ENCODE data around the gene HAVCR1.

DNA sequence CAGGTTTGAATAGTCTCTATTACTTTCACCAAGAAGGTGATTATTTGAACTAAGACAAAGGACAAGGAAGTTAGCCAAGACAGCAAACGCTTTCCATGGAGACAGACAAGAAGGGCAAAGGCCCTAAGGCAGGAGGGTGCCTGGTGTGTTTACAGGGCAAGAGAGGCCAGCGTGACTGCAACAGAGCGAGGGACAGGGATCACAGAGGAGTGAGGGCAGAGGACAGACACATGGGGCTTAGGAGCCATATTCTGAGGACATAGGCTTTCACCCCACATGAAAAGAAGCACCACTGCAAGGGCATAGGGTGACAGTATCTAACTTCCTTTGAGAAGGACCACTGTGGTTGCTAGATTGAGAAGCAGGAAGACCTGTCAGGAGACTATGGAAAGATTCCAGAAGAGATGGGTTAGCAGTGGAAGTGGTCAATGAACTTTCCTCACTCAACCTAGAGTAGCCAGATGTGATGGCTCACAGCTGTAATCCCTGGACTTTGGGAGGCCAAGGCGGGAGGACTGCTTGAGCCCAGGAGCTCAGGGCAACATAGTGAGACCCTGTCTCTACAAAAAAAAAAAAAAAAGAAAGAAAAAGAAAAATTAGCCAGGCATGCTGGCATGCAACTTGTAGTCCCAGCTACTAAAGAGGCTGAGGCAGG, 5.0 kb upstream of the HAVCR1 start:
- no peak for TF ChIP-seq POLR2AphosphoS5 (IDR thresholded peaks at IDR 0.05; ENCODE audit: low read depth, low read length)
- TF ChIP-seq, protein P1, sequence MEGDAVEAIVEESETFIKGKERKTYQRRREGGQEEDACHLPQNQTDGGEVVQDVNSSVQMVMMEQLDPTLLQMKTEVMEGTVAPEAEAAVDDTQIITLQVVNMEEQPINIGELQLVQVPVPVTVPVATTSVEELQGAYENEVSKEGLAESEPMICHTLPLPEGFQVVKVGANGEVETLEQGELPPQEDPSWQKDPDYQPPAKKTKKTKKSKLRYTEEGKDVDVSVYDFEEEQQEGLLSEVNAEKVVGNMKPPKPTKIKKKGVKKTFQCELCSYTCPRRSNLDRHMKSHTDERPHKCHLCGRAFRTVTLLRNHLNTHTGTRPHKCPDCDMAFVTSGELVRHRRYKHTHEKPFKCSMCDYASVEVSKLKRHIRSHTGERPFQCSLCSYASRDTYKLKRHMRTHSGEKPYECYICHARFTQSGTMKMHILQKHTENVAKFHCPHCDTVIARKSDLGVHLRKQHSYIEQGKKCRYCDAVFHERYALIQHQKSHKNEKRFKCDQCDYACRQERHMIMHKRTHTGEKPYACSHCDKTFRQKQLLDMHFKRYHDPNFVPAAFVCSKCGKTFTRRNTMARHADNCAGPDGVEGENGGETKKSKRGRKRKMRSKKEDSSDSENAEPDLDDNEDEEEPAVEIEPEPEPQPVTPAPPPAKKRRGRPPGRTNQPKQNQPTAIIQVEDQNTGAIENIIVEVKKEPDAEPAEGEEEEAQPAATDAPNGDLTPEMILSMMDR (IDR thresholded peaks at IDR 0.05), result no peak
- TF ChIP-seq SIN3A (IDR thresholded peaks at IDR 0.05; ENCODE audit: borderline replicate concordance, insufficient read depth, low read depth, low read length), result no peak
- TF ChIP-seq, protein P2, sequence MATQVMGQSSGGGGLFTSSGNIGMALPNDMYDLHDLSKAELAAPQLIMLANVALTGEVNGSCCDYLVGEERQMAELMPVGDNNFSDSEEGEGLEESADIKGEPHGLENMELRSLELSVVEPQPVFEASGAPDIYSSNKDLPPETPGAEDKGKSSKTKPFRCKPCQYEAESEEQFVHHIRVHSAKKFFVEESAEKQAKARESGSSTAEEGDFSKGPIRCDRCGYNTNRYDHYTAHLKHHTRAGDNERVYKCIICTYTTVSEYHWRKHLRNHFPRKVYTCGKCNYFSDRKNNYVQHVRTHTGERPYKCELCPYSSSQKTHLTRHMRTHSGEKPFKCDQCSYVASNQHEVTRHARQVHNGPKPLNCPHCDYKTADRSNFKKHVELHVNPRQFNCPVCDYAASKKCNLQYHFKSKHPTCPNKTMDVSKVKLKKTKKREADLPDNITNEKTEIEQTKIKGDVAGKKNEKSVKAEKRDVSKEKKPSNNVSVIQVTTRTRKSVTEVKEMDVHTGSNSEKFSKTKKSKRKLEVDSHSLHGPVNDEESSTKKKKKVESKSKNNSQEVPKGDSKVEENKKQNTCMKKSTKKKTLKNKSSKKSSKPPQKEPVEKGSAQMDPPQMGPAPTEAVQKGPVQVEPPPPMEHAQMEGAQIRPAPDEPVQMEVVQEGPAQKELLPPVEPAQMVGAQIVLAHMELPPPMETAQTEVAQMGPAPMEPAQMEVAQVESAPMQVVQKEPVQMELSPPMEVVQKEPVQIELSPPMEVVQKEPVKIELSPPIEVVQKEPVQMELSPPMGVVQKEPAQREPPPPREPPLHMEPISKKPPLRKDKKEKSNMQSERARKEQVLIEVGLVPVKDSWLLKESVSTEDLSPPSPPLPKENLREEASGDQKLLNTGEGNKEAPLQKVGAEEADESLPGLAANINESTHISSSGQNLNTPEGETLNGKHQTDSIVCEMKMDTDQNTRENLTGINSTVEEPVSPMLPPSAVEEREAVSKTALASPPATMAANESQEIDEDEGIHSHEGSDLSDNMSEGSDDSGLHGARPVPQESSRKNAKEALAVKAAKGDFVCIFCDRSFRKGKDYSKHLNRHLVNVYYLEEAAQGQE (IDR thresholded peaks at IDR 0.05; ENCODE audit: insufficient read depth in 1 of 2, low read depth in 2 of 2, low read length in 1 of 2), result no peak
- no peak for TF ChIP-seq TCF7L2 (IDR thresholded peaks at IDR 0.05; ENCODE audit: low read depth, low read length)
